HG03575 (cell line): ENCODE results near the gene RBX1.

Experiments
- ATAC-seq: cut with Tn5 transposase; IDR thresholded peaks from one replicate; pipeline ENCODE4 v1.9.1; 2021; ENCODE audit not compliant: unreplicated experiment, insufficient number of reproducible peaks, low FRiP score; ENCODE audit errors: extremely low read depth

The RBX1 gene

GRCh38 chr22:41009222-41009948, 58.2 kb downstream of the RBX1 start:
- no peak for ATAC-seq

GRCh38 chr22:41015003-41015402, 63.8 kb downstream of the RBX1 start:
- no peak for ATAC-seq

- ATAC-seq, result no peak
These were observed 70.0 kb downstream of the RBX1 start for GRCh38 chr22:41021061-41021612.

- no peak for ATAC-seq
These were observed 70.7 kb downstream of the RBX1 start for GRCh38 chr22:41021613-41022454.

GRCh38 chr22:41022470-41023298, 71.5 kb downstream of the RBX1 start:
- no peak for ATAC-seq
